ENCODE data around the gene SLC35F1.

DNA sequence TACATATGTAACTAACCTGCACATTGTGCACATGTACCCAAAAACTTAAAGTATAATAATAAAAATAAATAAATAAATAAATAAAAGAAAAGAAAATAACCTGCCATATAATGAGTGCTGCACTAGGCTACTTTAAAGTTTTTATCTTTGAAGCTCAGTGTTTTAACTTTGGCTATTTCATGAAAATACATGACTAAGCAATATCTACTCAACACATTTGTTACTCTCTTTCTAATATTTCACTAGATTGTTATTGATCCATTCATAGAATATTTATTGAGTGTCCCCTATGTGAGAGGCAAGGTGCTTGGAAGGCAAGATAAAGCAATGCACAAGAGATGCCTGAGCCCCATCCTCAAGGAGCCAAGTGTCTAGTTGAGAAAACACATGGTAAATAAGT lies 221.7 kb downstream of the SLC35F1 start:
- no peak for TF ChIP-seq CTCF (IDR thresholded peaks at IDR 0.05; ENCODE audit: insufficient read depth, low read length)
- no peak for TF ChIP-seq POLR2AphosphoS5 (IDR thresholded peaks at IDR 0.05; ENCODE audit: low read depth)

Measured in HL-60 (cell line).